Liver (tissue), 9 donors: ENCODE data around the gene IQSEC2. TPM values are rescaled to one million over a fixed set of nuclear protein-coding genes. Genes with fewer than 3 reads are reported as not detected.

ENCODE experiments used
- DNase-seq: peaks from one replicate; pipeline ENCODE4 v3.0.0-alpha.2; 2017; ENCODE audit warnings: low spot score
- H3K27ac ChIP-seq, 2 donors: one replicate each; pipeline ENCODE4 v1.7.0; 2013; ENCODE audit warnings: inconsistent platforms in 2 of 2, low read length in 2 of 2, control low read depth in 1 of 2, low read depth in 1 of 2, mild to moderate bottlenecking in 1 of 2
- H3K27me3 ChIP-seq, 4 donors: one replicate each; pipeline versions ENCODE4 v1.6.1 to v1.7.0; 2013; ENCODE audit warnings: low read length in 3 of 4, inconsistent platforms in 1 of 4, mild to moderate bottlenecking in 1 of 4, moderate library complexity in 1 of 4; ENCODE audit not compliant: control insufficient read depth in 4 of 4, insufficient read depth in 4 of 4
- H3K36me3 ChIP-seq, 4 donors: one replicate each; pipeline versions ENCODE4 v1.6.1 to v1.7.0; 2013; ENCODE audit warnings: low read length in 3 of 4, mild to moderate bottlenecking in 3 of 4, low read depth in 1 of 4, moderate library complexity in 1 of 4; ENCODE audit not compliant: control insufficient read depth in 4 of 4, insufficient read depth in 3 of 4
- H3K4me1 ChIP-seq, 4 donors: one replicate each; pipeline versions ENCODE4 v1.6.1 to v1.7.0; 2013; ENCODE audit warnings: low read length in 3 of 4, mild to moderate bottlenecking in 3 of 4, moderate library complexity in 1 of 4; ENCODE audit not compliant: control insufficient read depth in 4 of 4, insufficient read depth in 4 of 4
- H3K4me3 ChIP-seq, 3 donors: one replicate each; pipeline versions ENCODE4 v1.6.1 to v1.7.0; 2013; ENCODE audit warnings: low read length in 3 of 3, control low read depth in 1 of 3, low read depth in 1 of 3, mild to moderate bottlenecking in 1 of 3
- H3K9ac ChIP-seq, 2 donors: one replicate each; pipeline ENCODE4 v1.7.0; 2013; ENCODE audit warnings: low read length in 2 of 2, mild to moderate bottlenecking in 2 of 2, moderate library complexity in 2 of 2, control low read depth in 1 of 2, low read depth in 1 of 2
- H3K9me3 ChIP-seq, 4 donors: one replicate each; pipeline versions ENCODE4 v1.6.1 to v1.7.0; 2013; ENCODE audit warnings: low read length in 3 of 4; ENCODE audit not compliant: control insufficient read depth in 4 of 4
- EGR1 ChIP-seq, 2 donors: IDR thresholded peaks; 2 replicates each; pipeline ENCODE4 v1.6.1; 2016 to 2018; ENCODE audit warnings: antibody characterized with exemption in 2 of 2, low read depth in 2 of 2
- FOXA1 ChIP-seq: IDR thresholded peaks from 2 replicates; pipeline ENCODE4 v1.6.1; 2016; ENCODE audit warnings: antibody characterized with exemption
- FOXA2 ChIP-seq: IDR thresholded peaks from 2 replicates; pipeline ENCODE4 v1.6.1; 2016; ENCODE audit warnings: antibody characterized with exemption
- GABPA ChIP-seq, 2 donors: IDR thresholded peaks in 1 of 2; conservative IDR thresholded peaks in 1 of 2; 2 replicates each; pipeline ENCODE4 v1.6.1; 2016; ENCODE audit warnings: antibody characterized with exemption in 2 of 2, mild to moderate bottlenecking in 1 of 2, moderate library complexity in 1 of 2
- HNF4A ChIP-seq, 2 donors: conservative IDR thresholded peaks; 2 replicates each; pipeline ENCODE4 v1.6.1; 2016; ENCODE audit warnings: antibody characterized with exemption in 2 of 2, mild to moderate bottlenecking in 2 of 2
- HNF4G ChIP-seq: IDR thresholded peaks from 2 replicates; pipeline ENCODE4 v1.6.1; 2016; ENCODE audit warnings: antibody characterized with exemption
- JUND ChIP-seq, 2 donors: IDR thresholded peaks; 2 replicates each; pipeline ENCODE4 v1.6.1; 2016; ENCODE audit warnings: antibody characterized with exemption in 2 of 2
- NR2F2 ChIP-seq: IDR thresholded peaks from 2 replicates; pipeline ENCODE4 v1.6.1; 2016; ENCODE audit warnings: antibody characterized with exemption
- RAD21 ChIP-seq, 2 donors: IDR thresholded peaks; 2 replicates each; pipeline ENCODE4 v1.6.1; 2016; ENCODE audit warnings: antibody characterized with exemption in 2 of 2, mild to moderate bottlenecking in 2 of 2
- RXRA ChIP-seq, 2 donors: IDR thresholded peaks; 2 replicates each; pipeline ENCODE4 v1.6.1; 2017 to 2018; ENCODE audit warnings: antibody characterized with exemption in 2 of 2, mild to moderate bottlenecking in 1 of 2
- SP1 ChIP-seq: IDR thresholded peaks from 2 replicates; pipeline ENCODE4 v1.6.1; 2018; ENCODE audit warnings: antibody characterized with exemption, mild to moderate bottlenecking
- TAF1 ChIP-seq: conservative IDR thresholded peaks from 2 replicates; pipeline ENCODE4 v1.6.1; 2016; ENCODE audit warnings: antibody characterized with exemption, mild to moderate bottlenecking
- YY1 ChIP-seq: IDR thresholded peaks from 2 replicates; pipeline ENCODE4 v1.6.1; 2016; ENCODE audit warnings: antibody characterized with exemption, mild to moderate bottlenecking
- WGBS: extraction: QIAGEN DNeasy Blood & Tissue Kit; methylation state at CpG from one replicate; pipeline ENCODE4 v1.1.7; 2013; 5-methylcytosine and 5-hydroxymethylcytosine counted together
- polyA plus RNA-seq, 2 donors: library from polyadenylated mRNA; stranded (reverse) in 1 of 2; unstranded in 1 of 2; fragments of 200-250 nt in 1 of 2; fragments of >200 nt in 1 of 2; fragmentation: Nextera tagmentation in 1 of 2; extraction: Ambion mirVana in 1 of 2; gene quantifications; one replicate each; pipeline versions ENCODE4 v1.2.1 to v1.2.3, GENCODE V29; 2013 to 2015
- total RNA-seq, 2 donors: library from RNA; depleted of rRNA; stranded (reverse); fragments of >200 nt; gene quantifications; one replicate each; pipeline ENCODE4 v1.2.3, GENCODE V29; 2014
- TF ChIP-seq, protein P1 (sequence below): IDR thresholded peaks from 2 replicates; pipeline ENCODE4 v1.6.1; 2016; ENCODE audit warnings: antibody characterized with exemption
- TF ChIP-seq, protein P2 (sequence below): IDR thresholded peaks from 2 replicates; pipeline ENCODE4 v1.6.1; 2016; ENCODE audit warnings: antibody characterized with exemption
- TF ChIP-seq, protein P3 (sequence below): IDR thresholded peaks from 2 replicates; pipeline ENCODE4 v1.6.1; 2016; ENCODE audit warnings: antibody characterized with exemption, mild to moderate bottlenecking
- TF ChIP-seq, protein P4 (sequence below): fragments of 150-350 bp; IDR thresholded peaks from 2 replicates; pipeline ENCODE4 v1.5.1; 2017; ENCODE audit warnings: improper control_type of control experiment, low read depth, low read length; ENCODE audit not compliant: missing input control
- TF ChIP-seq, protein P5 (sequence below): IDR thresholded peaks from 2 replicates; pipeline ENCODE4 v1.6.1; 2016; ENCODE audit warnings: antibody characterized with exemption
- donor health status: healthy.
- donor health status: healthy.
- donor health status: healthy.
- donor health status: healthy.
- donor health status: healthy.

Gene IQSEC2
- total and polyA plus RNA-seq, 4 donors, result 0.40 to 2.1 (median 1.4) TPM

DNA sequence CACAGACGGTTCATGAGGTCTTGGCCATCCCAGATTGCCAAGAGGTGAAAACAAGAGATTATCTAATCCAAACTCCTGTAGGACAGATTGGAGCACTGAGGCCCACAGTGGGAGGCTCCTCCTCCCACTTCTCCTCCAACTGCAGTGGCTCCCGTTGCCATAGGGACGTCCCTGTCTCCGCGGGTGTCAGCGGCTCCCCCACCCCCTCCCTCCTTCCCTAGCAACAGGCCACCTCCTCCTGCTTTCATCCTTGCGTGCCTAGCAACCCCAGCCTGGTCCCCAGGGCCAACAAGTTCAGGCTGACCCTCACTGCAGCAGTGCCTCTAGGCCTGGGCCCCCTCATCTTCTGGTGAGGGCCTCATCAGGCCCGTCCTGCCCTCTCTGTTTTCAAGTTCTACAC lies 6.8 kb upstream of the IQSEC2 start (continued):
- TF ChIP-seq GABPA (IDR thresholded peaks at IDR 0.05 in 1 of 2, conservative IDR thresholded peaks at IDR 0.05 in 1 of 2), result no peak
- TF ChIP-seq, protein P1, sequence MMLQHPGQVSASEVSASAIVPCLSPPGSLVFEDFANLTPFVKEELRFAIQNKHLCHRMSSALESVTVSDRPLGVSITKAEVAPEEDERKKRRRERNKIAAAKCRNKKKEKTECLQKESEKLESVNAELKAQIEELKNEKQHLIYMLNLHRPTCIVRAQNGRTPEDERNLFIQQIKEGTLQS, result no peak
- TF ChIP-seq, protein P2, sequence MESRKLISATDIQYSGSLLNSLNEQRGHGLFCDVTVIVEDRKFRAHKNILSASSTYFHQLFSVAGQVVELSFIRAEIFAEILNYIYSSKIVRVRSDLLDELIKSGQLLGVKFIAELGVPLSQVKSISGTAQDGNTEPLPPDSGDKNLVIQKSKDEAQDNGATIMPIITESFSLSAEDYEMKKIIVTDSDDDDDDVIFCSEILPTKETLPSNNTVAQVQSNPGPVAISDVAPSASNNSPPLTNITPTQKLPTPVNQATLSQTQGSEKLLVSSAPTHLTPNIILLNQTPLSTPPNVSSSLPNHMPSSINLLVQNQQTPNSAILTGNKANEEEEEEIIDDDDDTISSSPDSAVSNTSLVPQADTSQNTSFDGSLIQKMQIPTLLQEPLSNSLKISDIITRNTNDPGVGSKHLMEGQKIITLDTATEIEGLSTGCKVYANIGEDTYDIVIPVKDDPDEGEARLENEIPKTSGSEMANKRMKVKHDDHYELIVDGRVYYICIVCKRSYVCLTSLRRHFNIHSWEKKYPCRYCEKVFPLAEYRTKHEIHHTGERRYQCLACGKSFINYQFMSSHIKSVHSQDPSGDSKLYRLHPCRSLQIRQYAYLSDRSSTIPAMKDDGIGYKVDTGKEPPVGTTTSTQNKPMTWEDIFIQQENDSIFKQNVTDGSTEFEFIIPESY, result no peak

DNA sequence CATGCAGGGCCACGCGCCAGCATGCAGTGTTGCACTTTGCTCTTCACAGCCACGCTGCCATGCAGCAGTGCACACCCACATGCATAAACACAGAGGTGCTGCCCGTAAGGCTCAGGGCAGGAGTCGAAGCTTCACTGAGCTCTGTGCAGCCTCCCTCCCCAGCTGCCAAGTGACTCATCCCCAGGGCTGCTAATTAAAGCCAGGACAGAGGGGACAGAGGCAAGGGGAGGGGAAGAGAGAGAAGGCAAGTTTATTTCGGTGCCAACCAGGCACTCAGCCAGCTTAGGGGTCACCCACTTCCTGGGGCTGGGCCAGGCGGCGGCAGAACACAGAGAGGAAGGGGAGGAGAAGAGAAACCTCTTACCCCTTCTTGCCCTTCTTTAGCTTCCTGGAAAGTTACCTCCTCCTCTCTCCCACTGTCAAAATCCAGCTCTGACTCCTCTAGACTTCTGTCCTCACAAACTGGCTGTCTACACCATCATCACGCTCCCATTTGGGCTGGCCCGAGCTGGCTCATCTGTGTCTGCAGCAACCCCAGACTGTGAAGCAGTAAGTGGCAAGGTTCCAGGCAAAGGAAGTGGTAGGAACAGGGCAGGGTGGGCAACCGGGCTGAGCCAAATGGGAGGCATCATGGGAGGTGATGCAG lies 6.2 kb upstream of the IQSEC2 start:
- H3K27me3 ChIP-seq, result no peaks in the 10 kb centered on the region
- no peaks in the 10 kb centered on the region for H3K36me3 ChIP-seq
- H3K9me3 ChIP-seq, result no peaks in the 10 kb centered on the region
- no peak overlapping the region for H3K4me3 ChIP-seq
- no peak for DNase-seq
- no peak overlapping the region for H3K9ac ChIP-seq
- H3K4me1 ChIP-seq, result peaks cover 0 to 11% (median under 1%) of the 10 kb centered on the region in 4 donors
- peak overlapping the region in 1 of 2 donors; percentile 33 for H3K27ac ChIP-seq
- TF ChIP-seq EGR1 (IDR thresholded peaks at IDR 0.05; ENCODE audit: low read depth in 2 of 2) (no peak), GABPA (IDR thresholded peaks at IDR 0.05 in 1 of 2, conservative IDR thresholded peaks at IDR 0.05 in 1 of 2) (no peak), RAD21 (IDR thresholded peaks at IDR 0.05) (no peak), TAF1 (no peak), SP1 (no peak), NR2F2 (no peak), JUND (IDR thresholded peaks at IDR 0.05) (no peak), RXRA (IDR thresholded peaks at IDR 0.05) (no peak), HNF4A (conservative IDR thresholded peaks at IDR 0.05) (no peak)
- TF ChIP-seq, protein P2, result no peak
- WGBS, result 46% methylated on average over 11 of the region's 11 CpGs

DNA sequence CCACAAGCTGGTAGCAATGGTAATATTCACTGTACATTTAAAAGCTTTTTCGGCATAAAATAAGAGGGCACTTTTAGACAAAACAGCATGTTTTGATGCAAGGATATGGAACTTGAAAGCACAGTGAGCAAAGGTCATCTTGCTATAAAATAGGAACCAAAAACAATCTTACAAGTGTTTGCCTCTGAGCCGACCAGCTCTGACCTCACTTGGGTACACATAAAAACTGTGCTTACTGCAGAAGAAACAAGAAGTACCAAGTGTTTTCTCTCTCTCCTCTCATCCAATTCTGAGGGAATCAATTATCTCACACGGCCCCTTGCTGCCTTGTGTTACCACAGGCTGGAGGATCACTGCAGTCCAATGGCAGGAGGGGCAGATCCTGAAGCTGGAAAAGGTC lies 4.8 kb upstream of the IQSEC2 start:
- Histone ChIP-seq H3K27ac (no peak overlapping the region), H3K27me3 (no peaks in the 10 kb centered on the region), H3K9ac (no peak overlapping the region), H3K4me1 (peaks cover 0 to 11% (median under 1%) of the 10 kb centered on the region in 4 donors), H3K9me3 (no peaks in the 10 kb centered on the region), H3K36me3 (no peaks in the 10 kb centered on the region), H3K4me3 (no peak overlapping the region)
- 82% methylated on average over 3 of the region's 3 CpGs for WGBS
- no peak for DNase-seq
- TF ChIP-seq FOXA2, result no peak
- TF ChIP-seq YY1, result no peak
- TF ChIP-seq, protein P1, result no peak
- no peak for TF ChIP-seq RXRA (IDR thresholded peaks at IDR 0.05)
- no peak for TF ChIP-seq RAD21 (IDR thresholded peaks at IDR 0.05)
- TF ChIP-seq HNF4G, result no peak
- TF ChIP-seq NR2F2, result no peak
- no peak for TF ChIP-seq FOXA1
- no peak for TF ChIP-seq JUND (IDR thresholded peaks at IDR 0.05)
- TF ChIP-seq, protein P3, sequence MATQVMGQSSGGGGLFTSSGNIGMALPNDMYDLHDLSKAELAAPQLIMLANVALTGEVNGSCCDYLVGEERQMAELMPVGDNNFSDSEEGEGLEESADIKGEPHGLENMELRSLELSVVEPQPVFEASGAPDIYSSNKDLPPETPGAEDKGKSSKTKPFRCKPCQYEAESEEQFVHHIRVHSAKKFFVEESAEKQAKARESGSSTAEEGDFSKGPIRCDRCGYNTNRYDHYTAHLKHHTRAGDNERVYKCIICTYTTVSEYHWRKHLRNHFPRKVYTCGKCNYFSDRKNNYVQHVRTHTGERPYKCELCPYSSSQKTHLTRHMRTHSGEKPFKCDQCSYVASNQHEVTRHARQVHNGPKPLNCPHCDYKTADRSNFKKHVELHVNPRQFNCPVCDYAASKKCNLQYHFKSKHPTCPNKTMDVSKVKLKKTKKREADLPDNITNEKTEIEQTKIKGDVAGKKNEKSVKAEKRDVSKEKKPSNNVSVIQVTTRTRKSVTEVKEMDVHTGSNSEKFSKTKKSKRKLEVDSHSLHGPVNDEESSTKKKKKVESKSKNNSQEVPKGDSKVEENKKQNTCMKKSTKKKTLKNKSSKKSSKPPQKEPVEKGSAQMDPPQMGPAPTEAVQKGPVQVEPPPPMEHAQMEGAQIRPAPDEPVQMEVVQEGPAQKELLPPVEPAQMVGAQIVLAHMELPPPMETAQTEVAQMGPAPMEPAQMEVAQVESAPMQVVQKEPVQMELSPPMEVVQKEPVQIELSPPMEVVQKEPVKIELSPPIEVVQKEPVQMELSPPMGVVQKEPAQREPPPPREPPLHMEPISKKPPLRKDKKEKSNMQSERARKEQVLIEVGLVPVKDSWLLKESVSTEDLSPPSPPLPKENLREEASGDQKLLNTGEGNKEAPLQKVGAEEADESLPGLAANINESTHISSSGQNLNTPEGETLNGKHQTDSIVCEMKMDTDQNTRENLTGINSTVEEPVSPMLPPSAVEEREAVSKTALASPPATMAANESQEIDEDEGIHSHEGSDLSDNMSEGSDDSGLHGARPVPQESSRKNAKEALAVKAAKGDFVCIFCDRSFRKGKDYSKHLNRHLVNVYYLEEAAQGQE, result no peak
- TF ChIP-seq, protein P4, sequence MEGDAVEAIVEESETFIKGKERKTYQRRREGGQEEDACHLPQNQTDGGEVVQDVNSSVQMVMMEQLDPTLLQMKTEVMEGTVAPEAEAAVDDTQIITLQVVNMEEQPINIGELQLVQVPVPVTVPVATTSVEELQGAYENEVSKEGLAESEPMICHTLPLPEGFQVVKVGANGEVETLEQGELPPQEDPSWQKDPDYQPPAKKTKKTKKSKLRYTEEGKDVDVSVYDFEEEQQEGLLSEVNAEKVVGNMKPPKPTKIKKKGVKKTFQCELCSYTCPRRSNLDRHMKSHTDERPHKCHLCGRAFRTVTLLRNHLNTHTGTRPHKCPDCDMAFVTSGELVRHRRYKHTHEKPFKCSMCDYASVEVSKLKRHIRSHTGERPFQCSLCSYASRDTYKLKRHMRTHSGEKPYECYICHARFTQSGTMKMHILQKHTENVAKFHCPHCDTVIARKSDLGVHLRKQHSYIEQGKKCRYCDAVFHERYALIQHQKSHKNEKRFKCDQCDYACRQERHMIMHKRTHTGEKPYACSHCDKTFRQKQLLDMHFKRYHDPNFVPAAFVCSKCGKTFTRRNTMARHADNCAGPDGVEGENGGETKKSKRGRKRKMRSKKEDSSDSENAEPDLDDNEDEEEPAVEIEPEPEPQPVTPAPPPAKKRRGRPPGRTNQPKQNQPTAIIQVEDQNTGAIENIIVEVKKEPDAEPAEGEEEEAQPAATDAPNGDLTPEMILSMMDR, result no peak
- TF ChIP-seq, protein P5, sequence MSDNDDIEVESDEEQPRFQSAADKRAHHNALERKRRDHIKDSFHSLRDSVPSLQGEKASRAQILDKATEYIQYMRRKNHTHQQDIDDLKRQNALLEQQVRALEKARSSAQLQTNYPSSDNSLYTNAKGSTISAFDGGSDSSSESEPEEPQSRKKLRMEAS, result no peak
